ENCODE results near the gene RGP1. TPM values are rescaled to one million over a fixed set of nuclear protein-coding genes. Genes with fewer than 3 reads are reported as not detected.

RGP1 gene
- polyA plus RNA-seq, 1 of the 3 experiments (the other 2 are of a cell fraction) = 16.1 TPM

DNA sequence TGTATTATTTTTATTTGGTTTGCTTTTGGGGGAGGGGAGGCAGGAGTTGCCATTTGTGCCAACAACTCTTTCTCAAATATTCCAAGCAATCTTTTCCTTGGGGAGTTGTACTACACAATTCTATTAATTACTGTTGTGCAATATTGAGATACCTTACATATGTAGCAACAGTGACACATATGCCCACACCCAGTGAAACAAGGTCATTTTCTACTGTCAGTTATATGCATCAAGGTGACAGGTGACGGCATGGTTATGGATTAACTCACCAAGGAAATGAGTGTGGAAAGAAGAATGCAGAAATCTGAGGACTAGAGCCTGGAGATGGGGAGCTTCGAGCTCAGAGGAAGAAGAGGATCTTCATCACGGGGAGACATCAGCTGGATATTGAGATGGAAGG, 22.9 kb downstream of the RGP1 start:
- CTCF ChIA-PET = interaction anchor here (0.9 to 4.4 kb wide), 4 partner anchors 12 to 173 kb away, joined by 3 to 26 read pairs (median 8); partner anchors contain the start of gene HINT2
- POLR2A ChIA-PET = no interaction called here
- Histone ChIP-seq H3K36me3 (replicated peaks in 1 of 2; ENCODE audit: control insufficient read depth in 1 of 2, insufficient read depth in 2 of 2, low read length in 1 of 2) (no peaks in the 10 kb centered on the region), H3K4me2 (no peak overlapping the region), H3K4me1 (ENCODE audit: control insufficient read depth in 1 of 2, insufficient read depth in 2 of 2, low read depth in 1 of 2, low read length in 1 of 2) (peaks cover 5 to 11% of the 10 kb centered on the region in 2 experiments; a peak in 3 of 4 replicates), H3K27ac (ENCODE audit: low read depth in 2 of 2, low read length in 1 of 2) (no peak overlapping the region), H3K4me3 (ENCODE audit: low read depth in 2 of 2, low read length in 1 of 2) (no peak overlapping the region), H4K20me1 (ENCODE audit: insufficient read depth) (no peaks in the 10 kb centered on the region), H2AFZ (ENCODE audit: low read depth) (no peak overlapping the region), H3K9me3 (no peaks in the 10 kb centered on the region), H3K9ac (no peak overlapping the region), H3K27me3 (ENCODE audit: insufficient read depth) (no peaks in the 10 kb centered on the region), H3F3A (replicated peaks; ENCODE audit: insufficient read depth) (no peaks in the 10 kb centered on the region), H3K9me2 (no peaks in the 10 kb centered on the region), H3K79me2 (ENCODE audit: insufficient read depth) (no peaks in the 10 kb centered on the region)
- no peak for DNase-seq
- 77% methylated on average over 3 of the region's 3 CpGs for WGBS (ENCODE audit: low lambda C conversion rate)
- TF ChIP-seq, protein P1, sequence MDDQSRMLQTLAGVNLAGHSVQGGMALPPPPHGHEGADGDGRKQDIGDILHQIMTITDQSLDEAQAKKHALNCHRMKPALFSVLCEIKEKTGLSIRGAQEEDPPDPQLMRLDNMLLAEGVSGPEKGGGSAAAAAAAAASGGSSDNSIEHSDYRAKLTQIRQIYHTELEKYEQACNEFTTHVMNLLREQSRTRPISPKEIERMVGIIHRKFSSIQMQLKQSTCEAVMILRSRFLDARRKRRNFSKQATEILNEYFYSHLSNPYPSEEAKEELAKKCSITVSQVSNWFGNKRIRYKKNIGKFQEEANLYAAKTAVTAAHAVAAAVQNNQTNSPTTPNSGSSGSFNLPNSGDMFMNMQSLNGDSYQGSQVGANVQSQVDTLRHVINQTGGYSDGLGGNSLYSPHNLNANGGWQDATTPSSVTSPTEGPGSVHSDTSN (IDR thresholded peaks at IDR 0.05) = peak; percentile 42
- no peak for TF ChIP-seq RXRA (IDR thresholded peaks at IDR 0.05; ENCODE audit: borderline replicate concordance, low read depth)
- TF ChIP-seq SIN3A (IDR thresholded peaks at IDR 0.05; ENCODE audit: borderline replicate concordance, low read depth, low read length) = no peak

- Histone ChIP-seq H3F3A (replicated peaks; ENCODE audit: insufficient read depth) (no peaks in the 10 kb centered on the region), H3K27me3 (ENCODE audit: insufficient read depth) (no peaks in the 10 kb centered on the region), H3K9me3 (no peaks in the 10 kb centered on the region), H3K27ac (ENCODE audit: low read depth in 2 of 2, low read length in 1 of 2) (no peak overlapping the region), H3K4me3 (ENCODE audit: low read depth in 2 of 2, low read length in 1 of 2) (no peak overlapping the region), H3K9me2 (no peaks in the 10 kb centered on the region), H4K20me1 (ENCODE audit: insufficient read depth) (no peaks in the 10 kb centered on the region), H3K9ac (no peak overlapping the region), H2AFZ (ENCODE audit: low read depth) (no peak overlapping the region), H3K79me2 (ENCODE audit: insufficient read depth) (no peaks in the 10 kb centered on the region), H3K4me1 (ENCODE audit: control insufficient read depth in 1 of 2, insufficient read depth in 2 of 2, low read depth in 1 of 2, low read length in 1 of 2) (peaks cover 5 to 6% of the 10 kb centered on the region in 2 experiments; a peak in 3 of 4 replicates), H3K36me3 (replicated peaks in 1 of 2; ENCODE audit: control insufficient read depth in 1 of 2, insufficient read depth in 2 of 2, low read length in 1 of 2) (no peaks in the 10 kb centered on the region), H3K4me2 (no peak overlapping the region)
- TF ChIP-seq, protein P2, sequence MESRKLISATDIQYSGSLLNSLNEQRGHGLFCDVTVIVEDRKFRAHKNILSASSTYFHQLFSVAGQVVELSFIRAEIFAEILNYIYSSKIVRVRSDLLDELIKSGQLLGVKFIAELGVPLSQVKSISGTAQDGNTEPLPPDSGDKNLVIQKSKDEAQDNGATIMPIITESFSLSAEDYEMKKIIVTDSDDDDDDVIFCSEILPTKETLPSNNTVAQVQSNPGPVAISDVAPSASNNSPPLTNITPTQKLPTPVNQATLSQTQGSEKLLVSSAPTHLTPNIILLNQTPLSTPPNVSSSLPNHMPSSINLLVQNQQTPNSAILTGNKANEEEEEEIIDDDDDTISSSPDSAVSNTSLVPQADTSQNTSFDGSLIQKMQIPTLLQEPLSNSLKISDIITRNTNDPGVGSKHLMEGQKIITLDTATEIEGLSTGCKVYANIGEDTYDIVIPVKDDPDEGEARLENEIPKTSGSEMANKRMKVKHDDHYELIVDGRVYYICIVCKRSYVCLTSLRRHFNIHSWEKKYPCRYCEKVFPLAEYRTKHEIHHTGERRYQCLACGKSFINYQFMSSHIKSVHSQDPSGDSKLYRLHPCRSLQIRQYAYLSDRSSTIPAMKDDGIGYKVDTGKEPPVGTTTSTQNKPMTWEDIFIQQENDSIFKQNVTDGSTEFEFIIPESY (IDR thresholded peaks at IDR 0.05; ENCODE audit: borderline replicate concordance, low read depth) = no peak
- TF ChIP-seq EZH2phosphoT487 (IDR thresholded peaks at IDR 0.05; ENCODE audit: borderline replicate concordance, low read depth) (no peak), NRF1 (IDR thresholded peaks at IDR 0.05; ENCODE audit: low read depth, low read length) (no peak), ELF1 (IDR thresholded peaks at IDR 0.05) (no peak), GABPA (IDR thresholded peaks at IDR 0.05; ENCODE audit: low read depth) (no peak), FOXJ3 (CRISPR knock-in tag; IDR thresholded peaks at IDR 0.05) (no peak), RXRA (IDR thresholded peaks at IDR 0.05; ENCODE audit: borderline replicate concordance, low read depth) (no peak), CHD2 (IDR thresholded peaks at IDR 0.05; ENCODE audit: low read length, partially characterized antibody) (no peak), RCOR1 (IDR thresholded peaks at IDR 0.05; ENCODE audit: low read length) (no peak), RAD21 (IDR thresholded peaks at IDR 0.05; ENCODE audit: low read length) (no peak), IRF3 (IDR thresholded peaks at IDR 0.05; ENCODE audit: low read depth, low read length) (no peak), POLR2AphosphoS5 (IDR thresholded peaks at IDR 0.05; ENCODE audit: low read depth, low read length) (no peak), MEF2A (IDR thresholded peaks at IDR 0.05; ENCODE audit: borderline replicate concordance, low read depth) (no peak), GATA2 (CRISPR knock-in tag; IDR thresholded peaks at IDR 0.05) (no peak), TCF12 (IDR thresholded peaks at IDR 0.05) (no peak), TEAD4 (IDR thresholded peaks at IDR 0.05; ENCODE audit: borderline replicate concordance, insufficient read depth) (no peak), SIN3A (IDR thresholded peaks at IDR 0.05; ENCODE audit: borderline replicate concordance, low read depth, low read length) (no peak)
- ChIA-PET CTCF (interaction anchor here (1.3 to 3.3 kb wide), 4 partner anchors 15 to 107 kb away, joined by 4 to 16 read pairs (median 6); no protein-coding TSS in a partner anchor), POLR2A (no interaction called here)
- no peak for DNase-seq
- 89% methylated on average over 7 of the region's 7 CpGs for WGBS (ENCODE audit: low lambda C conversion rate)
Measured at GRCh38 chr9:35774907-35775635, 26.0 kb downstream of the RGP1 start.
